Parathyroid adenoma (tissue), 2 donors: ENCODE results near the gene TFEB.

Experiments
- H2AFZ ChIP-seq: fragments of 300-600 bp; sonication (generic); one replicate; pipeline ENCODE4 v1.7.0; 2017; ENCODE audit warnings: antibody characterized with exemption, mild to moderate bottlenecking
- H3K27ac ChIP-seq: fragments of 300-600 bp; sonication (generic); one replicate; pipeline ENCODE4 v1.7.0; 2017
- H3K27me3 ChIP-seq: fragments of 300-600 bp; sonication (generic); one replicate; pipeline ENCODE4 v1.7.0; 2017; ENCODE audit warnings: low read length; ENCODE audit not compliant: control insufficient read depth, insufficient read depth
- H3K36me3 ChIP-seq: fragments of 300-600 bp; sonication (generic); one replicate; pipeline ENCODE4 v1.7.0; 2017; ENCODE audit warnings: low read length; ENCODE audit not compliant: control insufficient read depth, insufficient read depth
- H3K4me1 ChIP-seq: fragments of 300-600 bp; sonication (generic); one replicate; pipeline ENCODE4 v1.7.0; 2017; ENCODE audit warnings: control low read depth
- H3K4me2 ChIP-seq: fragments of 300-600 bp; sonication (generic); one replicate; pipeline ENCODE4 v1.7.0; 2017; ENCODE audit warnings: low read length
- H3K4me3 ChIP-seq: fragments of 300-600 bp; sonication (generic); one replicate; pipeline ENCODE4 v1.7.0; 2017; ENCODE audit warnings: low read depth, low read length
- H3K79me2 ChIP-seq: fragments of 300-600 bp; sonication (generic); one replicate; pipeline ENCODE4 v1.7.0; 2017; ENCODE audit warnings: control low read depth
- H3K9ac ChIP-seq: fragments of 300-600 bp; sonication (generic); one replicate; pipeline ENCODE4 v1.7.0; 2017; ENCODE audit warnings: mild to moderate bottlenecking
- H3K9me3 ChIP-seq: fragments of 300-600 bp; sonication (generic); one replicate; pipeline ENCODE4 v1.7.0; 2017; ENCODE audit warnings: low read length; ENCODE audit not compliant: control insufficient read depth
- CTCF ChIP-seq: fragments of 300-600 bp; sonication (generic); IDR thresholded peaks from one replicate; pipeline ENCODE4 v1.7.0; 2017; ENCODE audit warnings: antibody characterized with exemption, mild to moderate bottlenecking
- donor health status: primary hyperparathyroidism.

The TFEB gene

GRCh38 chr6:41757931-41758640 lies 22.7 kb upstream of the TFEB start:
- TF ChIP-seq CTCF: no peak
- Histone ChIP-seq H3K79me2 (no peaks in the 10 kb centered on the region), H3K4me2 (no peak overlapping the region), H3K27ac (no peak overlapping the region), H3K4me1 (no peaks in the 10 kb centered on the region), H2AFZ (no peak overlapping the region), H3K27me3 (no peaks in the 10 kb centered on the region), H3K36me3 (no peaks in the 10 kb centered on the region), H3K9me3 (no peaks in the 10 kb centered on the region), H3K9ac (no peak overlapping the region), H3K4me3 (no peak overlapping the region)

- Histone ChIP-seq H3K4me2 (no peak overlapping the region), H2AFZ (no peak overlapping the region), H3K4me1 (no peaks in the 10 kb centered on the region), H3K4me3 (no peak overlapping the region), H3K27ac (no peak overlapping the region), H3K27me3 (no peaks in the 10 kb centered on the region), H3K9me3 (no peaks in the 10 kb centered on the region), H3K9ac (no peak overlapping the region), H3K79me2 (no peaks in the 10 kb centered on the region), H3K36me3 (no peaks in the 10 kb centered on the region)
- no peak for TF ChIP-seq CTCF
Observed at GRCh38 chr6:41757271-41757670, 21.9 kb upstream of the TFEB start.

GRCh38 chr6:41756354-41756753 lies 20.9 kb upstream of the TFEB start:
- Histone ChIP-seq H3K27ac (no peak overlapping the region), H3K27me3 (no peaks in the 10 kb centered on the region), H3K79me2 (no peaks in the 10 kb centered on the region), H3K4me2 (no peak overlapping the region), H2AFZ (no peak overlapping the region), H3K4me1 (no peaks in the 10 kb centered on the region), H3K9ac (no peak overlapping the region), H3K36me3 (no peaks in the 10 kb centered on the region), H3K4me3 (no peak overlapping the region), H3K9me3 (no peaks in the 10 kb centered on the region)
- TF ChIP-seq CTCF: no peak

- no peak overlapping the region for H2AFZ ChIP-seq
- no peaks in the 10 kb centered on the region for H3K4me1 ChIP-seq
- no peaks in the 10 kb centered on the region for H3K36me3 ChIP-seq
- TF ChIP-seq CTCF: no peak
- no peak overlapping the region for H3K4me3 ChIP-seq
- H3K79me2 ChIP-seq: no peaks in the 10 kb centered on the region
- no peak overlapping the region for H3K4me2 ChIP-seq
- H3K27ac ChIP-seq: no peak overlapping the region
- H3K9ac ChIP-seq: no peak overlapping the region
- H3K9me3 ChIP-seq: no peaks in the 10 kb centered on the region
- no peaks in the 10 kb centered on the region for H3K27me3 ChIP-seq
Observed at GRCh38 chr6:41755895-41756294, 20.5 kb upstream of the TFEB start.

GRCh38 chr6:41750374-41750773 lies 15.0 kb upstream of the TFEB start:
- no peaks in the 10 kb centered on the region for H3K79me2 ChIP-seq
- no peak overlapping the region for H2AFZ ChIP-seq
- no peaks in the 10 kb centered on the region for H3K27me3 ChIP-seq
- H3K36me3 ChIP-seq: no peaks in the 10 kb centered on the region
- H3K4me1 ChIP-seq: peaks cover 5% of the 10 kb centered on the region
- no peak overlapping the region for H3K4me2 ChIP-seq
- no peak for TF ChIP-seq CTCF
- no peak overlapping the region for H3K27ac ChIP-seq
- no peak overlapping the region for H3K9ac ChIP-seq
- H3K4me3 ChIP-seq: no peak overlapping the region
- H3K9me3 ChIP-seq: no peaks in the 10 kb centered on the region
